Sigmoid colon (tissue), 7 donors: ENCODE results near the gene WASF3. TPM values are rescaled to one million over a fixed set of nuclear protein-coding genes. Genes with fewer than 3 reads are reported as not detected.

Source experiments
- DNase-seq: peaks from one replicate; pipeline ENCODE4 v3.0.0-alpha.2; 2019
- H3K27ac ChIP-seq, 4 donors: fragments of 200-600 bp; sonication (generic); one replicate each; pipeline ENCODE4 v1.5.1; 2016 to 2019; ENCODE audit warnings: mild to moderate bottlenecking in 1 of 4
- H3K27me3 ChIP-seq, 3 donors: fragments of 200-600 bp; sonication (generic); one replicate each; pipeline ENCODE4 v1.5.1; 2019; ENCODE audit warnings: mild to moderate bottlenecking in 1 of 3
- H3K36me3 ChIP-seq, 4 donors: fragments of 200-600 bp; sonication (generic); one replicate each; pipeline ENCODE4 v1.5.1; 2016 to 2019
- H3K4me1 ChIP-seq, 4 donors: fragments of 200-600 bp; sonication (generic); one replicate each; pipeline ENCODE4 v1.5.1; 2017 to 2019
- H3K4me3 ChIP-seq, 4 donors: fragments of 200-600 bp; sonication (generic); one replicate each; pipeline ENCODE4 v1.5.1; 2017 to 2019; ENCODE audit warnings: mild to moderate bottlenecking in 2 of 4, moderate library complexity in 1 of 4
- H3K9me3 ChIP-seq, 4 donors: fragments of 200-600 bp in 3 of 4; sonication (generic) in 3 of 4; one replicate each; pipeline versions ENCODE4 v1.5.1 to v1.6.1; 2013 to 2019
- EP300 ChIP-seq, 4 donors: sonication (generic); formaldehyde crosslinking; IDR thresholded peaks; one replicate each; pipeline ENCODE4 v1.6.1; 2017; ENCODE audit warnings: antibody characterized with exemption in 4 of 4
- POLR2A ChIP-seq, 2 donors: fragments of 450-650 bp; IDR thresholded peaks; one replicate each; pipeline ENCODE4 v1.6.1; 2016; ENCODE audit warnings: antibody characterized with exemption in 2 of 2, mild to moderate bottlenecking in 2 of 2, moderate library complexity in 2 of 2
- POLR2AphosphoS5 ChIP-seq, 4 donors: sonication (generic); formaldehyde crosslinking; IDR thresholded peaks; one replicate each; pipeline ENCODE4 v1.6.1; 2017; ENCODE audit warnings: antibody characterized with exemption in 4 of 4
- WGBS, 2 donors: extraction: QIAGEN DNeasy Blood & Tissue Kit; methylation state at CpG; one replicate each; pipeline ENCODE4 v1.1.7; 2013; 5-methylcytosine and 5-hydroxymethylcytosine counted together
- intact Hi-C: fragments of 100-400 bp; cut with DNase I; formaldehyde crosslinking; loops from one replicate; pipeline ENCODE4 v1.15.1; 2023
- polyA plus RNA-seq, 3 donors: library from polyadenylated mRNA; stranded (reverse); fragments of 200-250 nt; gene quantifications; one replicate each; pipeline ENCODE4 v1.2.3, GENCODE V29; 2013
- total RNA-seq, 4 donors: library from RNA; depleted of rRNA; stranded (reverse); fragments of >200 nt; gene quantifications; one replicate each; pipeline ENCODE4 v1.1.0, GENCODE V29; 2016
- TF ChIP-seq, protein P1 (sequence below), 4 experiments: fragments of 450-650 bp in 3 of 4; fragments of 200-600 bp in 1 of 4; IDR thresholded peaks; one replicate each; pipeline ENCODE4 v1.5.1; 2016 to 2019; ENCODE audit warnings: antibody characterized with exemption in 4 of 4, mild to moderate bottlenecking in 3 of 4, moderate library complexity in 2 of 4
- donor health status: healthy with polysubstance abuse.
- donor health status: Bipolar disorder and iron deficiency.
- donor health status: healthy.

WASF3 gene
- total and polyA plus RNA-seq, 7 donors, result 0.92 to 17.1 (median 12.4) TPM

DNA sequence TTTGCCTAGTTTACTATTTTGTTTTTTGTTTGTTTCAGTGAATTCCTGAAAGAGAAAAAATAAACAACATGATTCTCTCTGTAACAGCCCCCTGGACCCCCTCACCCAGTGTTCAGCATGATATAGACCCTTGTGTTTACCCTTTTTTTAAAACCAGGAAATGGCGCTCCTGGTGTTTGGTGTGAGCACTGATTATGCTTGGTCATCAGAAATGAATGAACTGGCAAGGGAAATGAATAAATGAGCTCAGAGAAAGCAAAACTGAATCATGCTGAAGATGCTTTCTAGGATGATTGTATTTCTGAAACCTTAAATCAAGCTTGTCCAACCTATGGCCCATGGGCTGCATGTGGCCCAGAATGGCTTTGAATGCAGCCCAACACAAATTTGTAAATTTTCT, 22.1 kb downstream of the WASF3 start:
- no peak overlapping the region for H3K27ac ChIP-seq
- H3K4me1 ChIP-seq, result peaks cover 0 to 6% (median 0%) of the 10 kb centered on the region in 4 donors
- intact Hi-C loops, result no loop called here
- no peak overlapping the region for H3K4me3 ChIP-seq
- DNase-seq, result no peak
- WGBS, 2 donors, result 96% methylated on average over 1 of the region's 1 CpG
- H3K27me3 ChIP-seq, result no peaks in the 10 kb centered on the region
- H3K9me3 ChIP-seq, result no peaks in the 10 kb centered on the region
- TF ChIP-seq POLR2A (IDR thresholded peaks at IDR 0.05), result no peak
- TF ChIP-seq, protein P1, sequence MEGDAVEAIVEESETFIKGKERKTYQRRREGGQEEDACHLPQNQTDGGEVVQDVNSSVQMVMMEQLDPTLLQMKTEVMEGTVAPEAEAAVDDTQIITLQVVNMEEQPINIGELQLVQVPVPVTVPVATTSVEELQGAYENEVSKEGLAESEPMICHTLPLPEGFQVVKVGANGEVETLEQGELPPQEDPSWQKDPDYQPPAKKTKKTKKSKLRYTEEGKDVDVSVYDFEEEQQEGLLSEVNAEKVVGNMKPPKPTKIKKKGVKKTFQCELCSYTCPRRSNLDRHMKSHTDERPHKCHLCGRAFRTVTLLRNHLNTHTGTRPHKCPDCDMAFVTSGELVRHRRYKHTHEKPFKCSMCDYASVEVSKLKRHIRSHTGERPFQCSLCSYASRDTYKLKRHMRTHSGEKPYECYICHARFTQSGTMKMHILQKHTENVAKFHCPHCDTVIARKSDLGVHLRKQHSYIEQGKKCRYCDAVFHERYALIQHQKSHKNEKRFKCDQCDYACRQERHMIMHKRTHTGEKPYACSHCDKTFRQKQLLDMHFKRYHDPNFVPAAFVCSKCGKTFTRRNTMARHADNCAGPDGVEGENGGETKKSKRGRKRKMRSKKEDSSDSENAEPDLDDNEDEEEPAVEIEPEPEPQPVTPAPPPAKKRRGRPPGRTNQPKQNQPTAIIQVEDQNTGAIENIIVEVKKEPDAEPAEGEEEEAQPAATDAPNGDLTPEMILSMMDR (IDR thresholded peaks at IDR 0.05), result no peak
- TF ChIP-seq POLR2AphosphoS5 (IDR thresholded peaks at IDR 0.05), result no peak
- no peak for TF ChIP-seq EP300 (IDR thresholded peaks at IDR 0.05)
- H3K36me3 ChIP-seq, result no peaks in the 10 kb centered on the region

DNA sequence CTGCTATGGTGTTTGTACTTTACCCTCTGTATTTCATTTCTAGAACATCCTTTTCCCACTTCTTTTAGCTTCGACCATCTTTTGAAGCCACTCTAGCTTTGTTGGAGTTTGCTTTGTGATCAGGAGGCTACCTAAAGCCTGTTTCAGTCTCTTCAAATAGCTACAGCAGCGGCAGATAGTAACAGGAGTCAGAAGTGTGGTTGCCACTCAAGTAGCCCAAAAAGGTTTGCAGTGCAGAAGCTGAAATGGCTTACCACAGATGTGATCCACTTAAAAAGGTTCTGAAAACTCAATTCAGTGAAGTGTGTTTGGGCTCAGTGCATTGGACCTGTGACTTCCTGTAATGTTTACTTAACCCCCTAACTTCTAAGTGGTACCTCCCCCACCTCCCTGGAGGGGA, 26.2 kb downstream of the WASF3 start:
- DNase-seq, result no peak
- H3K36me3 ChIP-seq, result no peaks in the 10 kb centered on the region
- 36 to 78% methylated on average over 2 of the region's 2 CpGs for WGBS, 2 donors
- H3K9me3 ChIP-seq, result no peaks in the 10 kb centered on the region
- intact Hi-C loops, result no loop called here
- H3K4me1 ChIP-seq, result peaks cover 0 to 11% (median 0%) of the 10 kb centered on the region in 4 donors
- H3K27me3 ChIP-seq, result no peaks in the 10 kb centered on the region
- TF ChIP-seq EP300 (IDR thresholded peaks at IDR 0.05) (no peak), POLR2AphosphoS5 (IDR thresholded peaks at IDR 0.05) (no peak), POLR2A (IDR thresholded peaks at IDR 0.05) (no peak)
- TF ChIP-seq, protein P1 (IDR thresholded peaks at IDR 0.05), result no peak
- H3K27ac ChIP-seq, result no peak overlapping the region
- no peak overlapping the region for H3K4me3 ChIP-seq

DNA sequence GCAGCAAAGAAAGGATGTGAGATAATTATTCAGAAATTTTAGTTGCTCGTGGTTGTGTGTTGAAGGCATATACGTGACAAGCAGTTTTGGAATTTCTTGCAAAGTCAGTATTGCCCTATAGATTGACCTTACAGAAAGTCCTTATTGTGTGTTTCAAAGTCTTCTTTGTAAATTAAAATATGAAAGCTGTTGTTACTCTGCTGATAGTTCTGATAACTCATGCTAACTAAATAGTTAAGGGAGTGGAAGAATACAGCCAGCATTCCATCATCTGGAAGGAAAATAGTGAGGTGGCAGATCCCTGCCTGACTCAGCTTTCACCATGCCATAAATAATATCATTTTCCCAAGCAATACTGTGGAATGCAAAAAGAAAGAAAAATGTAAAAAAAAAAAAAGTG, 27.2 kb downstream of the WASF3 start:
- Histone ChIP-seq H3K36me3 (no peaks in the 10 kb centered on the region), H3K4me3 (no peak overlapping the region), H3K4me1 (peaks cover 0 to 18% (median 5%) of the 10 kb centered on the region in 4 donors), H3K27me3 (no peaks in the 10 kb centered on the region), H3K27ac (no peak overlapping the region), H3K9me3 (no peaks in the 10 kb centered on the region)
- no peak for DNase-seq
- intact Hi-C loops, result no loop called here
- WGBS, 2 donors, result 75 to 79% methylated on average over 2 of the region's 2 CpGs
- TF ChIP-seq POLR2A (IDR thresholded peaks at IDR 0.05) (no peak), EP300 (IDR thresholded peaks at IDR 0.05) (no peak), POLR2AphosphoS5 (IDR thresholded peaks at IDR 0.05) (no peak)
- TF ChIP-seq, protein P1 (IDR thresholded peaks at IDR 0.05), result no peak

DNA sequence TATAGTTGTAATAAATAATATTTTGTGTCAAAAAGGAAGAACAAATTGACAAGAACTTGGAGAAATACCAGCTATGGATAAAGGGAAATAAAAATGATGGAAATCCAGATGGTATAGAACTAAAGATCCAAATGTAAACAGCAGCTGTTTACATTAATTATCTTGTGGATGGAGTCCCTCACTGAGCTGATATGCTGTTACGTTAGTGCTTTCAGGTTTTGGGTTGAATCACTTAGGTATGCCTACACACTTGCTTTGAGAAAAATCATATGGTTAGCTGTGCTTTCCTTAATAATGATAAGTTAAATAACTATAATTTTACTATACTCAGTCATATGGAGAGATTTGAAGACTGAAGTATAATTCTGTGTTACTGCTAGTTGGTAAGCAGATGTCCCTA, 27.7 kb downstream of the WASF3 start:
- Histone ChIP-seq H3K27me3 (no peaks in the 10 kb centered on the region), H3K4me3 (no peak overlapping the region), H3K4me1 (peaks cover 0 to 22% (median 7%) of the 10 kb centered on the region in 4 donors), H3K27ac (no peak overlapping the region), H3K36me3 (no peaks in the 10 kb centered on the region), H3K9me3 (no peaks in the 10 kb centered on the region)
- WGBS, 2 donors, result 42 to 72% methylated on average over 1 of the region's 1 CpG
- DNase-seq, result no peak
- TF ChIP-seq EP300 (IDR thresholded peaks at IDR 0.05) (no peak), POLR2AphosphoS5 (IDR thresholded peaks at IDR 0.05) (no peak), POLR2A (IDR thresholded peaks at IDR 0.05) (no peak)
- TF ChIP-seq, protein P1 (IDR thresholded peaks at IDR 0.05), result no peak
- intact Hi-C loops, result no loop called here

DNA sequence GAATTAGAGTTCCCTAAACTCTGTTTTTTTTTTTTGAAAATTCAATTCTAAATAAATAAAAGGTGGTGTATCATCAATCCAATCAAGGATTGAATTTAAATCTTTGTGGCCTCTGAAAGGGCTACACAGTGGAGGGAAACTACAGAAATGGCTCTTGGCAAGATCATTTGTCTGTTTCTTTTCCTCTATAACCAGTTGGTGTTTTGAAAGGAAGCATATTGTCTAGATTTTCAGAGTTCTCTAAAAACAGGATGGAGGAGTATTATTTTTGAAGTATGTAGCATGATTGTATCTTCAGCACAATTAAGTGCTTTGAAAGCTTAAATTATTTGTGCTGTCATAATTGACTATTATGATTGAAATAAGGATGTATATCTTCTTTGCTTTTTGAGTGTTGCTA, 29.8 kb downstream of the WASF3 start:
- H3K27me3 ChIP-seq, result no peaks in the 10 kb centered on the region
- TF ChIP-seq, protein P1 (IDR thresholded peaks at IDR 0.05), result no peak
- TF ChIP-seq POLR2AphosphoS5 (IDR thresholded peaks at IDR 0.05) (no peak), POLR2A (IDR thresholded peaks at IDR 0.05) (no peak), EP300 (IDR thresholded peaks at IDR 0.05) (no peak)
- no peak overlapping the region for H3K4me3 ChIP-seq

More for the DNA sequence above, 29.8 kb downstream of the WASF3 start:
- H3K9me3 ChIP-seq, result no peaks in the 10 kb centered on the region
- no peaks in the 10 kb centered on the region for H3K36me3 ChIP-seq
- no peak for DNase-seq
- H3K4me1 ChIP-seq, result peaks cover 0 to 22% (median 7%) of the 10 kb centered on the region in 4 donors
- H3K27ac ChIP-seq, result no peak overlapping the region
- intact Hi-C loops, result no loop called here
